ENCODE results near the gene VPS52. TPM values are rescaled to one million over a fixed set of nuclear protein-coding genes. Genes with fewer than 3 reads are reported as not detected.

The VPS52 gene
- total and polyA plus RNA-seq, 9 of the 15 experiments (the other 6 are each of a cell fraction or from before 2014, with no cell fraction given), result 24.4 to 103 (median 40.2) TPM

GRCh38 chr6:33276581-33276863, 4.8 kb upstream of the VPS52 start (continued):
- TF ChIP-seq KAT2B (IDR thresholded peaks at IDR 0.05; ENCODE audit: low read depth, low read length), result no peak
- peak; percentile 38 for TF ChIP-seq EWSR1 (IDR thresholded peaks at IDR 0.05; ENCODE audit: borderline replicate concordance, low read depth, partially characterized antibody)
- TF ChIP-seq ZNF449 (CRISPR knock-in tag; IDR thresholded peaks at IDR 0.05), result 0 out of 2 replicates have a peak, but pooled peaks have one; percentile 27
- 0 out of 2 replicates have a peak, but pooled peaks have one; percentile 48 for TF ChIP-seq ZNF707 (CRISPR knock-in tag; conservative IDR thresholded peaks at IDR 0.05)
- no peak for TF ChIP-seq MYC (IDR thresholded peaks at IDR 0.05; ENCODE audit: low read depth, low read length)
- TF ChIP-seq MYC (CRISPR knock-in tag; IDR thresholded peaks at IDR 0.05; ENCODE audit: borderline replicate concordance, low read depth), result peak; percentile 25; the same call in 1 of the 2 replicates
- peak; percentile 6; the same call in 1 of the 2 replicates for TF ChIP-seq ZBTB43 (CRISPR knock-in tag; IDR thresholded peaks at IDR 0.05)
- TF ChIP-seq NFXL1 (CRISPR knock-in tag; IDR thresholded peaks at IDR 0.05), result peak; percentile 15; the same call in 1 of the 2 replicates
- no peak for TF ChIP-seq FUS (optimal IDR thresholded peaks at IDR 0.05; ENCODE audit: low read depth, low read length)
- TF ChIP-seq MLLT1 (IDR thresholded peaks at IDR 0.05), result 0 out of 4 replicates have a peak, but pooled peaks of 1 of the 2 experiments have one; percentile 15
- no peak for TF ChIP-seq SREBF2 (CRISPR knock-in tag; IDR thresholded peaks at IDR 0.05)
- TF ChIP-seq ZBTB2 (IDR thresholded peaks at IDR 0.05), result 0 out of 2 replicates have a peak, but pooled peaks have one; percentile 11
- TF ChIP-seq GTF2A2 (tag; IDR thresholded peaks at IDR 0.05), result no peak
- TF ChIP-seq ELK1 (CRISPR knock-in tag; IDR thresholded peaks at IDR 0.05), result no peak
- no peak for TF ChIP-seq MED1 (CRISPR knock-in tag; IDR thresholded peaks at IDR 0.05; ENCODE audit: borderline replicate concordance)
